Measurements from ENCODE around the gene TMEM131L. TPM values are rescaled to one million over a fixed set of nuclear protein-coding genes. Genes with fewer than 3 reads are reported as not detected.
"Not testable (repeated sequence)": the region's sequence is repeated elsewhere in the genome, so short reads cannot be mapped to it uniquely, and the experiment has no call there.

The TMEM131L gene
- total RNA-seq, 1 donor from 2014 or later = 14.1 TPM

- no peaks in the 10 kb centered on the region for H3K36me3 ChIP-seq
- H3K27me3 ChIP-seq = no peaks in the 10 kb centered on the region
- H3K4me1 ChIP-seq = peaks cover 46% of the 10 kb centered on the region
- no peak for TF ChIP-seq CTCF (IDR thresholded peaks at IDR 0.05)
- no peaks in the 10 kb centered on the region for H3K9me3 ChIP-seq
- no peak overlapping the region for H3K27ac ChIP-seq
- peak overlapping the region; percentile 82 for H3K4me3 ChIP-seq
- no peak for DNase-seq
- ATAC-seq = no peak
- intact Hi-C loops (cut with DNase I) = no loop called here
Observed at GRCh38 chr4:153468587-153468986, 2.4 kb downstream of the TMEM131L start.

DNA sequence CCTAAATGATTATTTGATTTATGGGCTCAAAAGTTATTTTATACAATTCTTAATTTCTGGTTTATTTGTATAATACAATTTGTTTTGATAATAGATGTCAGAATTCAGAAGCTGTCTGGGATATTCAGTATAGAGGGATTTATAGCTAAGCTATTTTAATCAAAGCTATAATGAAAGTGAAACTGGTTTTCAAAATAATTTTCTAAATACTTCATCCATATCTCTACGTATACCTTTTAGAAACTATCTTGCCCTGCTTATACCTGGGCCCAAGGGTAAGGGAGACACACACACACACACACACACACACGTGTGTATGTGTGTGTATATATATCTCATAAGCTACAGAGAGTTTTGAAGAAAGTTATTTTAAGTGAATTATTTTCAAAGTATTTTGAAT is 2.9 kb downstream of the TMEM131L start:
- ATAC-seq = no peak
- H3K4me1 ChIP-seq = peaks cover 46% of the 10 kb centered on the region

DNA sequence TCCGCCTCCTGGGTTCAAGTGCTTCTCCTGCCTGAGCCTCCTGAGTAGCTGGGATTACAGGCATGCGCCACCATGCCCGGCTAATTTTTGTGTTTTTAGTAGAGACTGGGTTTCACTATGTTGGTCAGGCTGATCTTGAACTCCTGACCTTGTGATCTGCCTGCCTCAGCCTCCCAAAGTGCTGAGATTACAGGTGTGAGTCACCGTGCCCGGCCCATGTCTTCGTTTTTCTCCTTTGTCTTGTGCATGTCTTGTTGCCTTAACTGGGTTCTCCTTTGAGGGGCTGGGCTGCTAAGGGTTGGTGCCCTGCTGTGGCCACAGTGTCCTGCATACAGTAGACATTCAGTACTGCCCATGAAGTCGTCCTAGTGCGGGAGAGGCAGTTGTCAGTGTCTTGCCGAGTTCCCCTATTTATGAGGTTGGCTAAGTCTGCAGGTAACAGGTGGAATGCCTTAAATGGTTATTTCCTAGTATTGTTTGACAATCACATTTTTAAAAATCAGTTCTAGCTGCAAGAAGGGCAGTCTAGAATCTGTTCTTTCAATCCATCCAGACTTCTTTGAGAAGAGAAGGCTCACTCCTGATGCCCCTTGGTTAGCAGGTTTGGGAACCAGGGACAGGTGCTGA is 5.0 kb downstream of the TMEM131L start:
- H3K9me3 ChIP-seq; intact Hi-C loops (cut with DNase I); H3K27me3 ChIP-seq; ATAC-seq; DNase-seq; H3K27ac ChIP-seq; H3K4me3 ChIP-seq: not testable (repeated sequence)
- Histone ChIP-seq H3K36me3 (peaks cover 12% of the 10 kb centered on the region), H3K4me1 (peaks cover 40% of the 10 kb centered on the region)

More for the DNA sequence above, 2.9 kb downstream of the TMEM131L start:
- Histone ChIP-seq H3K9me3 (no peaks in the 10 kb centered on the region), H3K36me3 (peaks cover 1% of the 10 kb centered on the region), H3K4me3 (peak overlapping the region; percentile 82), H3K27me3 (no peaks in the 10 kb centered on the region), H3K27ac (no peak overlapping the region)
- intact Hi-C loops (cut with DNase I) = no loop called here
- no peak for TF ChIP-seq CTCF (IDR thresholded peaks at IDR 0.05)
- DNase-seq = no peak

DNA sequence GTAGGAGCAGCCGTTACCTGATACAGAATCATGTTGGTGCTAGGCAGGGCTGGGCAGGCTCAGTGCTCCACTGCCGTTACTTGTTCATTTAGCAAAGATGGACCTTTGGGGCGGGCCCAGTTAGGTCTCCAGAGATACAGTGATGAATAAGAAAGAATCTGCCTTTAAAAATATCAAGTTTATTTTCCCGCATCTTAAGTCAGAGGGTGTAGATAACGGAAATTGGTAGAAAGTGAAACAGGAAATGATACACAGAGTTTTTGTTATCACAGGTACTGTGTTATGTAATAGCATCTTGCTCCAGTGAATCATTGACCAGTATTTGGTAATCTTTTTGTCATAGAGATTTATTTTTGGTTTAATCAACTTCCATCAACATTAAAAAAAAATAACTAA is 5.5 kb downstream of the TMEM131L start:
- ATAC-seq = no peak

DNA sequence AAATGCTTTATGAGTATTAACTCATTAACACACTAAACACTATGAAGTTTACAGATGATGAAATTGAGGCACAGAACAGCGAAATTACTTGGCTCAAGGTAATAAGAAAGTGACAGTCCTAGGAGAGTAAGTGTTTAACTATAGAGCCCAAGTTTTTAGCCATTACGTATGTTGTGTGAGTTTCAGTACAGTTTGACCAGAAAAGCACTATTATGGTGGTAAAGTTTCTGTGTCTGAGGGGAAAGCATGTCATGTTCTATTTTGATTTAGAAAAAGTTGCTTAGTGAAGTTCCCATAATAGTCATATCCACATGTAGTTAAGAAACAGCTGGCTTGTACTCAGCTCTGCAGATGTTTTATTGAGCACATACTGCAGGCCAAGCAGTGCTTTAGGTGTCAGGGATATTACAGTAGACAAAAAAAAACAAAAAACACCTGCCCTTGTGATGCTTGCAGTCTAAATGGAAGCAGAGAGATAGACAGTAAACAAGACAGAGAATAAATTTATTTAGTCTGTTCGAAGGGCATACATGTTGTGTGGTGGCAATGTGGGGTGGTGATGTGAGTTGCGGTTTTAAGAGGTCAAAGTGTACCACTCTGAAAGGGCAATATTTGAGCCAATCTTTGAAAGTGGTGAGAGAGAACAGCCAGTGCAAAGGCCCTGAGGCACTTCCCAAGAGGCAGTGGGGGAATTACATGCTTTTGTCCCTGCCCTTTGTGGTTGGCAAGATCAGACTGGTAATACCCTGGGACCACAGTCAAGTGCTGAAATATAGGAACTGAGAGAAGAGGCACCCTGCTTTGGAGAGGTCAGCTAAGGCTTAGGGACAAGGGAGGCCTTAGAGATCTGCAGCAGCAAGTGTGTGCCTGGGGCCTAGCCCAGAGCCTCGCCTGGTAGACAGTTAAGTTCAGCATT is 6.2 kb downstream of the TMEM131L start:
- no peaks in the 10 kb centered on the region for H3K9me3 ChIP-seq
- peak; percentile 67 for ATAC-seq
- H3K27ac ChIP-seq = no peak overlapping the region
- intact Hi-C loops (cut with DNase I) = no loop called here
- no peaks in the 10 kb centered on the region for H3K27me3 ChIP-seq
- H3K4me1 ChIP-seq = peaks cover 38% of the 10 kb centered on the region
- no peak for DNase-seq
- peaks cover 12% of the 10 kb centered on the region for H3K36me3 ChIP-seq
- no peak overlapping the region for H3K4me3 ChIP-seq
- no peak for TF ChIP-seq CTCF (IDR thresholded peaks at IDR 0.05)

More for the DNA sequence above, 5.5 kb downstream of the TMEM131L start:
- H3K9me3 ChIP-seq = no peaks in the 10 kb centered on the region
- H3K27me3 ChIP-seq = no peaks in the 10 kb centered on the region
- DNase-seq = no peak
- no peak for TF ChIP-seq CTCF (IDR thresholded peaks at IDR 0.05)
- intact Hi-C loops (cut with DNase I) = no loop called here
- H3K4me3 ChIP-seq = no peak overlapping the region
- no peak overlapping the region for H3K27ac ChIP-seq
- H3K4me1 ChIP-seq = peaks cover 40% of the 10 kb centered on the region
- peaks cover 12% of the 10 kb centered on the region for H3K36me3 ChIP-seq

- intact Hi-C loops (cut with DNase I) = no loop called here
- Histone ChIP-seq H3K36me3 (peaks cover 12% of the 10 kb centered on the region), H3K27me3 (no peaks in the 10 kb centered on the region), H3K4me1 (peaks cover 20% of the 10 kb centered on the region), H3K4me3 (no peak overlapping the region), H3K27ac (no peak overlapping the region), H3K9me3 (no peaks in the 10 kb centered on the region)
- DNase-seq (no peak), ATAC-seq (no peak)
- TF ChIP-seq CTCF (IDR thresholded peaks at IDR 0.05) = no peak
Observed at GRCh38 chr4:153474251-153474650, 8.1 kb downstream of the TMEM131L start.
